H9 (cell line): Measurements from ENCODE around the gene RIT2. TPM values are rescaled to one million over a fixed set of nuclear protein-coding genes. Genes with fewer than 3 reads are reported as not detected.

Experiments used
- DNase-seq: peaks from one replicate; pipeline ENCODE4 v3.0.0-alpha.2; 2017
- H2AFZ ChIP-seq: one replicate; pipeline ENCODE4 v1.6.1; 2013; ENCODE audit warnings: mild to moderate bottlenecking, low read length, control low read depth, moderate library complexity
- H2AK5ac ChIP-seq: 2 replicates; pipeline ENCODE4 v1.6.1; 2013; ENCODE audit warnings: low read length, control low read depth, mixed read lengths; ENCODE audit not compliant: insufficient read length
- H2BK120ac ChIP-seq: one replicate; pipeline ENCODE4 v1.6.1; 2013; ENCODE audit warnings: low read depth, mild to moderate bottlenecking, low read length, control low read depth, inconsistent platforms; ENCODE audit not compliant: poor library complexity, severe bottlenecking
- H2BK12ac ChIP-seq: 2 replicates; pipeline ENCODE4 v1.6.1; 2013; ENCODE audit warnings: low read length, control low read depth, mixed read lengths, low read depth; ENCODE audit not compliant: insufficient read length
- H2BK15ac ChIP-seq: 2 replicates; pipeline ENCODE4 v1.6.1; 2013; ENCODE audit warnings: low read depth, low read length, control low read depth
- H2BK20ac ChIP-seq: one replicate; pipeline ENCODE4 v1.6.1; 2013; ENCODE audit warnings: low read depth, mild to moderate bottlenecking, low read length, control low read depth, inconsistent platforms; ENCODE audit not compliant: poor library complexity, severe bottlenecking
- H2BK5ac ChIP-seq: 2 replicates; pipeline ENCODE4 v1.6.1; 2013; ENCODE audit warnings: low read length, control low read depth, mixed read lengths; ENCODE audit not compliant: insufficient read length
- H3K14ac ChIP-seq: 2 replicates; pipeline ENCODE4 v1.6.1; 2013; ENCODE audit warnings: low read length, control low read depth; ENCODE audit not compliant: insufficient read depth
- H3K18ac ChIP-seq: 2 replicates; pipeline ENCODE4 v1.6.1; 2013; ENCODE audit warnings: low read depth, mild to moderate bottlenecking, mixed read lengths, low read length, control low read depth; ENCODE audit not compliant: insufficient read length
- H3K23ac ChIP-seq: 2 replicates; pipeline ENCODE4 v1.6.1; 2013; ENCODE audit warnings: low read length, control low read depth, mixed read lengths, low read depth; ENCODE audit not compliant: insufficient read length
- H3K23me2 ChIP-seq: 2 replicates; pipeline ENCODE4 v1.6.1; 2013; ENCODE audit warnings: low read depth, mild to moderate bottlenecking, mixed read lengths, low read length, control low read depth; ENCODE audit not compliant: insufficient read length, poor library complexity, severe bottlenecking
- H3K27ac ChIP-seq: 2 replicates; pipeline ENCODE4 v1.5.1; 2013; ENCODE audit warnings: low read length, control low read depth, mixed read lengths, low read depth; ENCODE audit not compliant: insufficient read length
- H3K27me3 ChIP-seq: 2 replicates; pipeline ENCODE4 v1.6.1; 2013; ENCODE audit warnings: low read length, control low read depth, inconsistent platforms; ENCODE audit not compliant: insufficient read depth
- H3K4ac ChIP-seq: 2 replicates; pipeline ENCODE4 v1.6.1; 2013; ENCODE audit warnings: low read depth, mild to moderate bottlenecking, control low read depth, inconsistent platforms, low read length, moderate library complexity
- H3K4me1 ChIP-seq: 2 replicates; pipeline ENCODE4 v1.6.1; 2013; ENCODE audit warnings: low read length, control low read depth, inconsistent platforms; ENCODE audit not compliant: insufficient read depth
- H3K4me2 ChIP-seq: 2 replicates; pipeline ENCODE4 v1.6.1; 2013; ENCODE audit warnings: low read length, control low read depth, mixed read lengths; ENCODE audit not compliant: insufficient read length, insufficient read depth
- H3K56ac ChIP-seq: 2 replicates; pipeline ENCODE4 v1.6.1; 2013; ENCODE audit warnings: low read depth, mild to moderate bottlenecking, mixed read lengths, low read length, control low read depth; ENCODE audit not compliant: insufficient read length
- H3K79me1 ChIP-seq: 2 replicates; pipeline ENCODE4 v1.6.1; 2013; ENCODE audit warnings: low read depth, mild to moderate bottlenecking, moderate library complexity, low read length, control low read depth, inconsistent platforms; ENCODE audit not compliant: insufficient read depth, poor library complexity, severe bottlenecking
- H3K79me2 ChIP-seq: 2 replicates; pipeline ENCODE4 v1.6.1; 2013; ENCODE audit warnings: low read length, control low read depth, inconsistent platforms; ENCODE audit not compliant: insufficient read depth
- H3K9ac ChIP-seq: 2 replicates; pipeline ENCODE4 v1.6.1; 2013; ENCODE audit warnings: low read length, control low read depth, mixed read lengths; ENCODE audit not compliant: insufficient read length; ENCODE audit errors: extremely low read depth
- H3K9me3 ChIP-seq: one replicate; pipeline ENCODE4 v1.6.1; 2013; ENCODE audit warnings: low read depth, low read length, inconsistent platforms; ENCODE audit not compliant: control insufficient read depth
- H3T11ph ChIP-seq: one replicate; pipeline ENCODE4 v1.6.1; 2013; ENCODE audit warnings: mild to moderate bottlenecking, low read length, control low read depth, inconsistent platforms
- H4K20me1 ChIP-seq: one replicate; pipeline ENCODE4 v1.6.1; 2013; ENCODE audit not compliant: control insufficient read depth, insufficient read length, insufficient read depth
- H4K5ac ChIP-seq: 2 replicates; pipeline ENCODE4 v1.6.1; 2013; ENCODE audit warnings: low read depth, mild to moderate bottlenecking, mixed read lengths, low read length, control low read depth; ENCODE audit not compliant: insufficient read length
- H4K8ac ChIP-seq: replicated peaks from 2 replicates; pipeline ENCODE4 v1.6.1; 2013; ENCODE audit warnings: low read length, control low read depth, mixed read lengths, low read depth; ENCODE audit not compliant: insufficient read length
- H4K91ac ChIP-seq: 2 replicates; pipeline ENCODE4 v1.6.1; 2013; ENCODE audit warnings: low read depth, mild to moderate bottlenecking, moderate library complexity, mixed read lengths, low read length, control low read depth; ENCODE audit not compliant: insufficient read length
- H3K27ac Mint-ChIP-seq, 3 experiments: 2 replicates in 2 of 3; 3 replicates in 1 of 3; pipeline ENCODE4 v1.8.0; 2020 to 2021; ENCODE audit warnings: mixed read lengths in 3 of 3, mild to moderate bottlenecking in 1 of 3, moderate library complexity in 1 of 3
- H3K27me3 Mint-ChIP-seq: 2 replicates; pipeline ENCODE4 v1.8.0; 2021; ENCODE audit warnings: low read depth, mild to moderate bottlenecking, moderate library complexity, mixed read lengths
- H3K36me3 Mint-ChIP-seq, 3 experiments: 2 replicates in 2 of 3; 3 replicates in 1 of 3; pipeline ENCODE4 v1.8.0; 2020 to 2021; ENCODE audit warnings: low read depth in 3 of 3, mixed read lengths in 3 of 3; ENCODE audit not compliant: insufficient read depth in 1 of 3
- H3K4me1 Mint-ChIP-seq, 2 experiments: 2 replicates each; pipeline ENCODE4 v1.8.0; 2020; ENCODE audit warnings: mixed read lengths in 2 of 2
- H3K4me3 Mint-ChIP-seq, 2 experiments: 2 replicates in 1 of 2; 3 replicates in 1 of 2; pipeline ENCODE4 v1.8.0; 2020 to 2021; ENCODE audit warnings: mild to moderate bottlenecking in 2 of 2, mixed read lengths in 2 of 2, moderate library complexity in 1 of 2
- H3K9me3 Mint-ChIP-seq, 2 experiments: 2 replicates in 1 of 2; 3 replicates in 1 of 2; pipeline ENCODE4 v1.8.0; 2020; ENCODE audit warnings: mild to moderate bottlenecking in 2 of 2, mixed read lengths in 2 of 2, moderate library complexity in 1 of 2
- CTCF ChIP-seq: fragments of 200-600 bp; sonication (generic); conservative IDR thresholded peaks from 3 replicates; pipeline ENCODE4 v1.8.0; 2021; ENCODE audit warnings: antibody characterized with exemption, mild to moderate bottlenecking
- WGBS: extraction: QIAGEN DNeasy Blood & Tissue Kit; methylation state at CpG from one replicate; pipeline ENCODE4 v1.1.7; 2013; ENCODE audit warnings: missing lambda C conversion rate, low lambda C conversion rate, mixed read lengths; ENCODE audit not compliant: insufficient read length; ENCODE audit errors: extremely low coverage; 5-methylcytosine and 5-hydroxymethylcytosine counted together
- total RNA-seq: library from RNA; stranded (reverse); gene quantifications from 2 replicates; pipeline ENCODE4 v1.2.1, GENCODE V29; 2021

RIT2 gene
- total RNA-seq, 1 experiment from 2014 or later, result 1.2 TPM

- H4K5ac ChIP-seq, result no peak overlapping the region
- no peak overlapping the region for H3K9ac ChIP-seq
- Mint-ChIP-seq H3K4me3 (no peak overlapping the region), H3K27me3 (no peaks in the 10 kb centered on the region), H3K4me1 (peaks cover 8 to 14% of the 10 kb centered on the region in 2 experiments; a peak in 2 of 4 replicates), H3K27ac (peak overlapping the region in 1 of 3 experiments; percentile 68; a peak in 1 of 7 replicates), H3K36me3 (peaks cover 0 to 13% (median 4%) of the 10 kb centered on the region in 3 experiments; a peak in 4 of 7 replicates), H3K9me3 (peaks cover 0 to 3% of the 10 kb centered on the region in 2 experiments; a peak in 3 of 5 replicates)
- no peak overlapping the region for H2BK5ac ChIP-seq
- H3K23me2 ChIP-seq, result no peaks in the 10 kb centered on the region
- no peaks in the 10 kb centered on the region for H3K27me3 ChIP-seq
- H3K79me1 ChIP-seq, result no peaks in the 10 kb centered on the region
- no peak for DNase-seq
- no peak overlapping the region for H3K27ac ChIP-seq
- no peak overlapping the region for H2AK5ac ChIP-seq
- no CpG with 5 or more reads among the region's 1 CpG for WGBS
- H4K20me1 ChIP-seq, result no peaks in the 10 kb centered on the region
- H3T11ph ChIP-seq, result no peak overlapping the region
- TF ChIP-seq CTCF, result no peak
- peak overlapping the region; percentile 75 for H2BK20ac ChIP-seq
- H3K18ac ChIP-seq, result no peak overlapping the region
- H3K4ac ChIP-seq, result no peak overlapping the region
- no peaks in the 10 kb centered on the region for H3K4me1 ChIP-seq
- no peak overlapping the region for H4K91ac ChIP-seq
- H3K14ac ChIP-seq, result no peak overlapping the region
- H2BK120ac ChIP-seq, result no peak overlapping the region
- H3K79me2 ChIP-seq, result no peaks in the 10 kb centered on the region
- no peak overlapping the region for H3K23ac ChIP-seq
- H2AFZ ChIP-seq, result no peak overlapping the region
- H3K56ac ChIP-seq, result no peak overlapping the region
- no peaks in the 10 kb centered on the region for H3K9me3 ChIP-seq
- no peak overlapping the region for H2BK15ac ChIP-seq
- H3K4me2 ChIP-seq, result no peak overlapping the region
- no peak overlapping the region for H2BK12ac ChIP-seq
- H4K8ac ChIP-seq, result no peak overlapping the region
Measured at GRCh38 chr18:42736074-42736473, 379.4 kb downstream of the RIT2 start.
